BLaER1 treated with 17β-estradiol and CSF1 and Interleukin-3, amounts not matched to agents 10 nM and 100 nM (cell line): ENCODE results near the gene UGT1A7.

Source experiments
- H3K27ac ChIP-seq, 11 experiments: shearing (Covaris generic); formaldehyde crosslinking; 2 replicates each; pipeline ENCODE4 v1.8.1; 2022
- H3K27me3 ChIP-seq, 11 experiments: shearing (Covaris generic); formaldehyde crosslinking; 2 replicates each; pipeline ENCODE4 v1.8.1; 2022
- H3K36me3 ChIP-seq, 11 experiments: shearing (Covaris generic); formaldehyde crosslinking; 2 replicates each; pipeline ENCODE4 v1.8.1; 2022
- H3K4me1 ChIP-seq, 10 experiments: shearing (Covaris generic); formaldehyde crosslinking; 2 replicates each; pipeline ENCODE4 v1.8.1; 2022
- H3K4me2 ChIP-seq, 11 experiments: shearing (Covaris generic); formaldehyde crosslinking; 2 replicates each; pipeline ENCODE4 v1.8.1; 2022
- H3K4me3 ChIP-seq, 10 experiments: shearing (Covaris generic); formaldehyde crosslinking; 2 replicates each; pipeline ENCODE4 v1.8.1; 2022
- H3K9ac ChIP-seq, 11 experiments: shearing (Covaris generic); formaldehyde crosslinking; 2 replicates each; pipeline ENCODE4 v1.8.1; 2022
- H3K9me3 ChIP-seq, 11 experiments: shearing (Covaris generic); formaldehyde crosslinking; replicated peaks in 1 of 11; 2 replicates each; pipeline ENCODE4 v1.8.1; 2022
- H4K20me1 ChIP-seq, 11 experiments: shearing (Covaris generic); formaldehyde crosslinking; 2 replicates each; pipeline ENCODE4 v1.8.1; 2022
- Cebpa-rat ChIP-seq, 11 experiments: shearing (Covaris generic); IDR thresholded peaks; 2 replicates each; pipeline ENCODE4 v1.8.1; 2022

The UGT1A7 gene

GRCh38 chr2:233754872-233755611, 73.3 kb downstream of the UGT1A7 start:
- Histone ChIP-seq H3K4me1 (no peaks in the 10 kb centered on the region), H4K20me1 (no peaks in the 10 kb centered on the region), H3K27me3 (no peaks in the 10 kb centered on the region), H3K36me3 (0 out of 22 replicates have a peak, but pooled peaks cover 0 to 4% (median 0%) of the 10 kb centered on the region in 11 experiments), H3K9ac (no peak overlapping the region), H3K4me2 (no peak overlapping the region), H3K27ac (no peak overlapping the region), H3K4me3 (no peak overlapping the region), H3K9me3 (peaks cover 32 to 47% (median 42%) of the 10 kb centered on the region in 11 experiments)
- TF ChIP-seq Cebpa-rat (IDR thresholded peaks at IDR 0.05), result no peak

GRCh38 chr2:233756429-233757081, 74.9 kb downstream of the UGT1A7 start:
- Histone ChIP-seq H3K9me3 (peaks cover 17 to 32% (median 27%) of the 10 kb centered on the region in 11 experiments), H3K27me3 (no peaks in the 10 kb centered on the region), H3K27ac (no peak overlapping the region), H3K4me1 (no peaks in the 10 kb centered on the region), H3K4me2 (no peak overlapping the region), H3K4me3 (no peak overlapping the region), H3K9ac (no peak overlapping the region), H3K36me3 (no peaks in the 10 kb centered on the region), H4K20me1 (no peaks in the 10 kb centered on the region)
- no peak for TF ChIP-seq Cebpa-rat (IDR thresholded peaks at IDR 0.05)

- Histone ChIP-seq H3K27me3 (no peaks in the 10 kb centered on the region), H3K9me3 (peaks cover 6 to 16% (median 12%) of the 10 kb centered on the region in 11 experiments; a peak in 18 of 22 replicates), H3K27ac (no peak overlapping the region), H3K9ac (no peak overlapping the region), H3K4me2 (no peak overlapping the region), H3K36me3 (no peaks in the 10 kb centered on the region), H3K4me3 (no peak overlapping the region), H4K20me1 (no peaks in the 10 kb centered on the region), H3K4me1 (no peaks in the 10 kb centered on the region)
- no peak for TF ChIP-seq Cebpa-rat (IDR thresholded peaks at IDR 0.05)
These were observed 76.4 kb downstream of the UGT1A7 start for GRCh38 chr2:233758141-233758540.

DNA sequence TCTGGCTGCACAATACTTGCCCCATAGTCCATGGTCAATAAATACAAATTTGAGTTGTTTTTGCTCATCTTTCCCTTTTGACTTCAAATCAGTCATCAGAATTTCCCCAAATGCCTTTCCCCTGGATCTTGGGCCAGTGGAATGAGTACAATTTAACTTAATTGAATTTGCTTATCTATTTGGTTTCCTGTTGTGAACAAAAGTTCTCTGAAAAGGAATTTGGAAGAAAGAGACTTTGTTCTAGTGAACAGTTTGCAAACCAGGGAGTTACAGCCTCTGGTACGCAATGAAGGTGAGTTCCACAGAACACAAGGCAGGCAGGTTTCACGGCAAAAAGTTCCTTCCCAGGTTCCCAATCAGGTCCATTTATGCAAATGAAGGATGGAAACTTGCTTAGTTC, 77.1 kb downstream of the UGT1A7 start:
- no peak for TF ChIP-seq Cebpa-rat (IDR thresholded peaks at IDR 0.05)
- no peak overlapping the region for H3K27ac ChIP-seq
- H3K4me1 ChIP-seq, result peaks cover 0 to 6% (median 0%) of the 10 kb centered on the region in 10 experiments; a peak in 7 of 20 replicates
- H3K9me3 ChIP-seq, result peaks cover 5 to 12% (median 7%) of the 10 kb centered on the region in 11 experiments; a peak in 17 of 22 replicates
- no peak overlapping the region for H3K9ac ChIP-seq
- no peak overlapping the region for H3K4me3 ChIP-seq
- no peaks in the 10 kb centered on the region for H3K27me3 ChIP-seq
- no peaks in the 10 kb centered on the region for H4K20me1 ChIP-seq
- no peaks in the 10 kb centered on the region for H3K36me3 ChIP-seq
- no peak overlapping the region for H3K4me2 ChIP-seq

GRCh38 chr2:233760043-233760442, 78.3 kb downstream of the UGT1A7 start, which contains the start of gene UGT1A1:
Gene UGT1A1, plus strand, starts transcription at chr2:233760270. Its CDS starts 18 bp downstream, at chr2:233760288.
- TF ChIP-seq Cebpa-rat (IDR thresholded peaks at IDR 0.05), result no peak
- H3K4me1 ChIP-seq, result peaks cover 0 to 18% (median 0%) of the 10 kb centered on the region in 10 experiments; a peak in 8 of 20 replicates
- no peak within 1 kb of the TSS for H3K27ac ChIP-seq
- H3K9ac ChIP-seq, result no peak within 1 kb of the TSS
- H3K36me3 ChIP-seq, result no peaks in the 10 kb centered on the region
- H3K4me3 ChIP-seq, result no peak within 1 kb of the TSS
- no peaks in the 10 kb centered on the region for H3K27me3 ChIP-seq
- H3K4me2 ChIP-seq, result no peak within 1 kb of the TSS
- H4K20me1 ChIP-seq, result no peaks in the 10 kb centered on the region
- H3K9me3 ChIP-seq, result peaks cover 0 to 8% (median 3%) of the 10 kb centered on the region in 11 experiments; a peak in 15 of 22 replicates

DNA sequence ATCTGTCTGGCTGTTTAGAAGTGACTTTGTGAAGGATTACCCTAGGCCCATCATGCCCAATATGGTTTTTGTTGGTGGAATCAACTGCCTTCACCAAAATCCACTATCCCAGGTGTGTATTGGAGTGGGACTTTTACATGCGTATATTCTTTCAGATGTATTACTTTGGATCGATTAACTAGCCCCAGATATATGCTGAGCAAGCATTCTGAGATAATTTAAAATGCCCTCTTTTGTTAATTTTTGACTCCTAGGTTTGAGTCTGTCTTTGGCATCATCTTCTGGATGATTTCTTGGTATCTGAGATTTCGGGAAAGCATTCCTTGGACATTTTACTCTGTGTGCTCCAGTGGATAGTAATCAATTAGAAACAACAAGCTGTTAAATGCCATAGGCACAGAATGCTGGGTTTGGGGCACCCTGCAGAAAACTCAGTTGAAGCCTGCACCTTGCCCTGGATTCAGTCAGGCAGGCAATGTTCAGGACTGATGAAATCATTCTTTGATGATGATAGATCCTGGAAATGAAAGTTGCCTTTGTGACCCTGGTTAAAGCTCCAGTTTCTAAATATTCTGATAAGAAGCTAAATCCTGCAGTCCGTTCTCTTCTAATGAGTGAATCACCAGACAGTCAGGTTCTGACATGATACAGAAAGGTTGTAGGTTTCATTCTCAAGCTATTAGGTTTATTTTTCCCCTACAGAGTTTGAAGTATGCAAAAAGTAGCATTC, 79.5 kb downstream of the UGT1A7 start:
- Histone ChIP-seq H3K36me3 (no peaks in the 10 kb centered on the region), H3K27ac (no peak overlapping the region), H3K4me2 (no peak overlapping the region)

GRCh38 chr2:233764264-233764663, 82.6 kb downstream of the UGT1A7 start:
- H3K27me3 ChIP-seq, result no peaks in the 10 kb centered on the region
- TF ChIP-seq Cebpa-rat (IDR thresholded peaks at IDR 0.05), result no peak

More for the DNA sequence above, 79.5 kb downstream of the UGT1A7 start:
- H3K4me3 ChIP-seq, result no peak overlapping the region
- no peaks in the 10 kb centered on the region for H3K27me3 ChIP-seq
- no peaks in the 10 kb centered on the region for H4K20me1 ChIP-seq
- TF ChIP-seq Cebpa-rat (IDR thresholded peaks at IDR 0.05), result no peak
- peaks cover 0 to 19% (median 0%) of the 10 kb centered on the region in 10 experiments; a peak in 8 of 20 replicates for H3K4me1 ChIP-seq
- no peak overlapping the region for H3K9ac ChIP-seq
- H3K9me3 ChIP-seq, result peaks cover 0 to 7% (median 0%) of the 10 kb centered on the region in 11 experiments; a peak in 4 of 22 replicates

DNA sequence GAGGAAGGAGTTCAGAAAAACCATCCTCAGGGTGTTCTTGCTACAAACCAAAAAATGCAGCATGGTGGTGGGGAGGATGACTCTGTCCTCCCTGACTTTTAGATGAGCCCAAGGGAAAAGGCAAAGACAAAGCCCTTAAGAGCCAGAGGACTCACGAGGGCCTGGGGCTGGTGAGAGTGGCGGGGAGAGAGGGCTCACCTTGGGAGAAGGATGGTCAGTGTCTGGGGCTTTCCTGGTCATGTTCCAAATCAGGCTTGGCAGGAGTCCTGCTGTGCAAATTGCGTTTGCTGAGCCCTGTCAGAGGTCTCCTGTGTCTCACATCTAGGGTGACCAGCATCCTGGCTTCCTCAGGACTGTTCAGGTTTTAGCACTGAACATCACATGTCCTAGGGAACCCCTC, 83.1 kb downstream of the UGT1A7 start:
- Histone ChIP-seq H3K36me3 (no peaks in the 10 kb centered on the region), H3K4me1 (peaks cover 0 to 26% (median 0%) of the 10 kb centered on the region in 10 experiments; a peak in 8 of 20 replicates), H3K9ac (no peak overlapping the region), H4K20me1 (no peaks in the 10 kb centered on the region), H3K9me3 (0 out of 22 replicates have a peak, but pooled peaks cover 0 to 4% (median 0%) of the 10 kb centered on the region in 11 experiments), H3K4me2 (peak overlapping the region in 4 of 11 experiments; percentile 38 to 72 (median 64); a peak in 7 of 22 replicates), H3K27me3 (no peaks in the 10 kb centered on the region), H3K27ac (peak overlapping the region in 2 of 11 experiments; percentile 7 to 10; a peak in 1 of 22 replicates), H3K4me3 (no peak overlapping the region)
- TF ChIP-seq Cebpa-rat (IDR thresholded peaks at IDR 0.05), result no peak

More at GRCh38 chr2:233764264-233764663, 82.6 kb downstream of the UGT1A7 start:
- Histone ChIP-seq H4K20me1 (no peaks in the 10 kb centered on the region), H3K4me1 (peaks cover 0 to 26% (median 0%) of the 10 kb centered on the region in 10 experiments; a peak in 8 of 20 replicates), H3K9me3 (peaks cover 0 to 4% (median 0%) of the 10 kb centered on the region in 11 experiments; a peak in 2 of 22 replicates), H3K9ac (no peak overlapping the region), H3K4me2 (peak overlapping the region in 4 of 11 experiments; percentile 38 to 72 (median 64); a peak in 7 of 22 replicates), H3K4me3 (no peak overlapping the region), H3K27ac (peak overlapping the region in 2 of 11 experiments; percentile 7 to 10; a peak in 1 of 22 replicates), H3K36me3 (no peaks in the 10 kb centered on the region)
